ENCODE results near the gene SYNGR4. TPM values are rescaled to one million over a fixed set of nuclear protein-coding genes. Genes with fewer than 3 reads are reported as not detected.

The SYNGR4 gene
- total RNA-seq, 1 donor from 2014 or later, result not detected

GRCh38 chr19:48341515-48342413 lies 22.4 kb upstream of the SYNGR4 start:
- Mint-ChIP-seq H3K36me3 (no peaks in the 10 kb centered on the region), H3K4me1 (peaks cover 11% of the 10 kb centered on the region)

GRCh38 chr19:48342414-48342738 lies 21.8 kb upstream of the SYNGR4 start:
- no peaks in the 10 kb centered on the region for H3F3A ChIP-seq (ENCODE audit: low read depth)
- H3K36me3 ChIP-seq, result no peaks in the 10 kb centered on the region
- no peak overlapping the region for H2AFZ ChIP-seq (replicated peaks)
- Mint-ChIP-seq H3K4me3 (no peak overlapping the region), H3K27ac (no peak overlapping the region), H3K36me3 (no peaks in the 10 kb centered on the region), H3K9me3 (no peaks in the 10 kb centered on the region), H3K4me1 (peaks cover 11% of the 10 kb centered on the region), H3K27me3 (ENCODE audit: insufficient read depth, low read depth) (peaks cover 19% of the 10 kb centered on the region)
- no peak for DNase-seq (ENCODE audit: low spot score)
- TF ChIP-seq EZH2 (IDR thresholded peaks at IDR 0.05) (no peak), EZH2phosphoT487 (IDR thresholded peaks at IDR 0.05) (no peak), CTCF (IDR thresholded peaks at IDR 0.05) (no peak)
- H3K9me3 ChIP-seq (ENCODE audit: low read depth), result no peaks in the 10 kb centered on the region
- H3K9ac ChIP-seq, result no peak overlapping the region
- no peaks in the 10 kb centered on the region for H3K27me3 ChIP-seq
- no peak overlapping the region for H3K4me2 ChIP-seq
- H3K4me3 ChIP-seq, result no peak overlapping the region
- no peaks in the 10 kb centered on the region for H3K4me1 ChIP-seq
- H3K79me2 ChIP-seq (ENCODE audit: low read depth), result no peaks in the 10 kb centered on the region
- H3K27ac ChIP-seq, result no peak overlapping the region
- no peaks in the 10 kb centered on the region for H4K20me1 ChIP-seq (ENCODE audit: low read depth)

More at GRCh38 chr19:48341515-48342413, 22.4 kb upstream of the SYNGR4 start:
- Histone ChIP-seq H3K4me1 (no peaks in the 10 kb centered on the region), H3K4me2 (no peak overlapping the region), H3K9me3 (ENCODE audit: low read depth) (no peaks in the 10 kb centered on the region), H2AFZ (replicated peaks) (no peak overlapping the region), H4K20me1 (ENCODE audit: low read depth) (no peaks in the 10 kb centered on the region), H3K9ac (no peak overlapping the region), H3F3A (ENCODE audit: low read depth) (no peaks in the 10 kb centered on the region), H3K36me3 (no peaks in the 10 kb centered on the region), H3K79me2 (ENCODE audit: low read depth) (no peaks in the 10 kb centered on the region), H3K27me3 (no peaks in the 10 kb centered on the region), H3K4me3 (no peak overlapping the region), H3K27ac (no peak overlapping the region)
- Mint-ChIP-seq H3K27ac (no peak overlapping the region), H3K9me3 (no peaks in the 10 kb centered on the region), H3K4me3 (no peak overlapping the region), H3K27me3 (ENCODE audit: insufficient read depth, low read depth) (peaks cover 19% of the 10 kb centered on the region)
- TF ChIP-seq EZH2phosphoT487 (IDR thresholded peaks at IDR 0.05) (no peak), CTCF (IDR thresholded peaks at IDR 0.05) (no peak), EZH2 (IDR thresholded peaks at IDR 0.05) (no peak)
- DNase-seq (ENCODE audit: low spot score), result no peak

GRCh38 chr19:48342841-48343540 lies 21.2 kb upstream of the SYNGR4 start:
- TF ChIP-seq EZH2 (IDR thresholded peaks at IDR 0.05), result no peak
- TF ChIP-seq EZH2phosphoT487 (IDR thresholded peaks at IDR 0.05), result no peak
- TF ChIP-seq CTCF (IDR thresholded peaks at IDR 0.05), result no peak
- no peaks in the 10 kb centered on the region for H4K20me1 ChIP-seq (ENCODE audit: low read depth)
- no peak overlapping the region for H2AFZ ChIP-seq (replicated peaks)
- no peaks in the 10 kb centered on the region for H3K36me3 ChIP-seq
- no peaks in the 10 kb centered on the region for H3K4me1 ChIP-seq
- no peak overlapping the region for H3K9ac ChIP-seq
- no peak overlapping the region for H3K4me3 Mint-ChIP-seq
- no peaks in the 10 kb centered on the region for H3K9me3 Mint-ChIP-seq
- no peaks in the 10 kb centered on the region for H3K9me3 ChIP-seq (ENCODE audit: low read depth)
- no peak overlapping the region for H3K4me3 ChIP-seq
- no peaks in the 10 kb centered on the region for H3K79me2 ChIP-seq (ENCODE audit: low read depth)
- H3K27me3 ChIP-seq, result no peaks in the 10 kb centered on the region
- H3K27ac ChIP-seq, result no peak overlapping the region
- H3K4me1 Mint-ChIP-seq, result peaks cover 11% of the 10 kb centered on the region
- H3K27me3 Mint-ChIP-seq (ENCODE audit: insufficient read depth, low read depth), result peaks cover 16% of the 10 kb centered on the region
- no peaks in the 10 kb centered on the region for H3F3A ChIP-seq (ENCODE audit: low read depth)
- H3K36me3 Mint-ChIP-seq, result no peaks in the 10 kb centered on the region
- H3K27ac Mint-ChIP-seq, result no peak overlapping the region
- DNase-seq (ENCODE audit: low spot score), result no peak
- H3K4me2 ChIP-seq, result no peak overlapping the region

All from neural progenitor cell (in vitro differentiated cells).